Endothelial cell of umbilical vein (primary cell): Measurements from ENCODE around the gene RHD. TPM values are rescaled to one million over a fixed set of nuclear protein-coding genes. Genes with fewer than 3 reads are reported as not detected.
"Not testable (repeated sequence)": the region's sequence is repeated elsewhere in the genome, so short reads cannot be mapped to it uniquely, and the experiment has no call there.

Experiments
- BruUV-seq: library from RNA; stranded (reverse); fragments of 400-500 nt; replicated peaks from 2 replicates; lab custom pipeline; 2021; lab: Mats Ljungman, UMichigan
- CTCF ChIA-PET: fragments of 300-600, 350-600 bp; sonication (Branson Sonifier 250); formaldehyde crosslinking; loops from one replicate; lab custom pipeline; 2021; ENCODE audit warnings: antibody characterized with exemption, inconsistent platforms; lab: Charles Lee
- POLR2A ChIA-PET: fragments of 300-600, 350-600 bp; sonication (Branson Sonifier 250); formaldehyde crosslinking; loops from one replicate; lab custom pipeline; 2021; ENCODE audit warnings: antibody characterized with exemption, inconsistent platforms; lab: Charles Lee
- DNase-seq: peaks from one replicate; pipeline ENCODE4 v3.0.0-alpha.2; 2011; ENCODE audit warnings: low read depth, low spot score
- FAIRE-seq: peaks from 2 replicates; lab custom pipeline; 2011; peaks lifted over from hg19 to GRCh38; lab: Jason Lieb, UNC
- H2AFZ ChIP-seq: 2 replicates; pipeline ENCODE4 v1.6.0; 2012; ENCODE audit warnings: low read depth, low read length, control low read depth, inconsistent platforms
- H3K27ac ChIP-seq: 2 replicates; pipeline ENCODE4 v1.5.1; 2011; ENCODE audit warnings: low read depth, mild to moderate bottlenecking, control low read depth, low read length, moderate library complexity; ENCODE audit not compliant: insufficient read depth
- H3K27me3 ChIP-seq, 2 experiments: 2 replicates each; pipeline versions ENCODE4 v1.6.0 to v1.6.1; 2011; ENCODE audit warnings: low read length in 2 of 2, mixed read lengths in 1 of 2; ENCODE audit not compliant: control insufficient read depth in 2 of 2, insufficient read depth in 2 of 2
- H3K36me3 ChIP-seq, 2 experiments: 2 replicates in 1 of 2; 3 replicates in 1 of 2; pipeline ENCODE4 v1.5.1; 2011; ENCODE audit warnings: low read length in 2 of 2, mild to moderate bottlenecking in 1 of 2, moderate library complexity in 1 of 2; ENCODE audit not compliant: control insufficient read depth in 2 of 2, insufficient read depth in 2 of 2; ENCODE audit errors: extremely low read depth in 1 of 2
- H3K4me1 ChIP-seq: 3 replicates; pipeline ENCODE4 v1.5.1; 2011; ENCODE audit warnings: mild to moderate bottlenecking, low read length; ENCODE audit not compliant: control insufficient read depth, insufficient read depth; ENCODE audit errors: extremely low read depth
- H3K4me2 ChIP-seq: 2 replicates; pipeline ENCODE4 v1.6.1; 2011; ENCODE audit warnings: low read length, control low read depth, mixed read lengths; ENCODE audit not compliant: insufficient read depth
- H3K4me3 ChIP-seq, 3 experiments: fragments of 200-600 bp in 1 of 3; sonication (generic), shearing (Covaris generic) in 1 of 3; replicated peaks in 1 of 3; 2 replicates each; pipeline ENCODE4 v1.5.1; 2011 to 2016; ENCODE audit warnings: control low read depth in 3 of 3, low read length in 3 of 3, mild to moderate bottlenecking in 2 of 3, inconsistent platforms in 1 of 3, low read depth in 1 of 3, moderate library complexity in 1 of 3; ENCODE audit not compliant: insufficient read depth in 1 of 3
- H3K79me2 ChIP-seq: 2 replicates; pipeline ENCODE4 v1.6.0; 2012; ENCODE audit warnings: low read length, inconsistent platforms; ENCODE audit not compliant: control insufficient read depth, insufficient read depth
- H3K9ac ChIP-seq: replicated peaks from 2 replicates; pipeline ENCODE3; 2011; ENCODE audit warnings: low read length, control low read depth; ENCODE audit not compliant: insufficient read depth; ENCODE audit errors: extremely low read depth
- H3K9me1 ChIP-seq: replicated peaks from 3 replicates; pipeline ENCODE4 v1.6.0; 2011; ENCODE audit warnings: mild to moderate bottlenecking, low read length; ENCODE audit not compliant: control insufficient read depth, insufficient read depth; ENCODE audit errors: extremely low read depth
- H3K9me3 ChIP-seq: replicated peaks from 2 replicates; pipeline ENCODE4 v1.5.1; 2012; ENCODE audit warnings: low read length, inconsistent platforms; ENCODE audit not compliant: control insufficient read depth, insufficient read depth
- H4K20me1 ChIP-seq: replicated peaks from 2 replicates; pipeline ENCODE3; 2011; ENCODE audit warnings: mild to moderate bottlenecking, low read length; ENCODE audit not compliant: control insufficient read depth, insufficient read depth; ENCODE audit errors: extremely low read depth
- dilution Hi-C: fragments of 300-500 bp; cut with MboI; formaldehyde crosslinking; loops from one replicate; pipeline ENCODE4 v1.15.0; 2019; ENCODE audit warnings: low sequenced_read_pairs; ENCODE audit not compliant: extremely low pct_ligation_motif_present
- intact Hi-C: fragments of 100-400 bp; cut with micrococcal nuclease; formaldehyde crosslinking; loops from one replicate; pipeline ENCODE4 v1.10.0; 2022
- polyA plus RNA-seq, 4 experiments: library from polyadenylated mRNA; depleted of rRNA in 3 of 4; stranded (reverse) in 3 of 4; unstranded in 1 of 4; fragments of >200 nt; gene quantifications; 2 replicates each; pipeline versions ENCODE4 v1.2.1 to v1.2.3, GENCODE V29; 2011 to 2012; ENCODE audit warnings: missing spikeins in 1 of 4
- total RNA-seq: library from RNA; stranded (reverse); gene quantifications from 2 replicates; pipeline ENCODE4 v1.2.3, GENCODE V29; 2021

Gene RHD
- total and polyA plus RNA-seq, 2 donors (not counting 3 experiments of a cell fraction or from before 2014, with no cell fraction given) = not detected

DNA sequence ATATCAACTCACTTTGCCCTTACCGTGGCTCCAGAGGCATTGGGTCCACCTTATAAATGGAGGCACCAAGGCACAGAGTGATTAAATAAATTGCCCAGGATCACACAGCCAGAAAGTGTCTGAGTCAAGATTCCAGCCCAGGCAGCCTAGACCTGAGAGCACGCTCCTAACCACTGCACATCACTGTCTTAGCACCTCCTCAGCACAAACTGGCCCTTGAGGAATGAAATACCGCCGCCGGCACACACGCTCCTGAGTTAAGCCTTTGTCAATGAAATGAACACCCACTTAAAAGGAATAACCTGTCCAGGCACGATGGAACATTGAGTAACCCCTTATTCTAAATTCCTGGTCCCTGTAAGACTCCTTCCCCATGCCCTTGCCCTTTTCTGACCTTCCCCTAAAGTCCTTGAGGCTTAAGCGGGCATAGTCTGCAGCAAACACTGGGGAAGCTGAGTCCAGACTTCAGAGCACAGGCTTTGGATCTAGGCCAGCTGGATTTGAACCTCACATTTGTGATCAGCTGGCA is 16.3 kb downstream of the RHD start:
- H3K27ac ChIP-seq, H4K20me1 ChIP-seq, H3K9ac ChIP-seq, H3K9me3 ChIP-seq, BruUV-seq, H2AFZ ChIP-seq, H3K79me2 ChIP-seq, H3K9me1 ChIP-seq, H3K4me2 ChIP-seq, H3K4me3 ChIP-seq, H3K36me3 ChIP-seq, CTCF ChIA-PET, FAIRE-seq, POLR2A ChIA-PET, DNase-seq, H3K27me3 ChIP-seq, dilution Hi-C loops, H3K4me1 ChIP-seq: not testable (repeated sequence)
- intact Hi-C loops = loop anchor here (5.0 kb wide), 1 partner anchor 114 kb away; no protein-coding TSS in a partner anchor

DNA sequence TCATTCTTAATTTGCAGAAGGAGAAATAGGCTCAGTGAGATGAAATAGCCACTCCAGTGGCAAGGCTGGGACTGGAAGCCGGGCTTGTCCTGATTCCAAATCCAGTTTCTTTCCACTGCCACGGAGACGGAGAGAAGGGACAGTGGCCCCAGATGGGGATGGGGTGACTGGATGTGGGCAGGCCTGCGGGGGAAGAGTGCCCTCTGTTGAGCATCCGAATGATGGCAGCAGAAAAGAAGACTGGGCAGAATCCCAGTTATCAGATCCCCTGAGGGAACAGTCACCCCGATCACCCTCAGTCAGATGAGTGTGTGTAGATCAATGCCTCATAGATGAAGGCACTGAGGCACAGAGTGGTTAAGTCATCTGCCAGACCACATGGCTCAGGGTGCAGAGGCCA is 17.7 kb downstream of the RHD start:
- DNase-seq, H3K4me1 ChIP-seq, H3K9ac ChIP-seq, H3K9me3 ChIP-seq, dilution Hi-C loops, H2AFZ ChIP-seq, H3K36me3 ChIP-seq, H3K27ac ChIP-seq, H3K9me1 ChIP-seq, H3K4me2 ChIP-seq, POLR2A ChIA-PET, CTCF ChIA-PET, H3K4me3 ChIP-seq, H3K79me2 ChIP-seq, H4K20me1 ChIP-seq, BruUV-seq, H3K27me3 ChIP-seq, intact Hi-C loops: not testable (repeated sequence)
- FAIRE-seq = peak; percentile 77

DNA sequence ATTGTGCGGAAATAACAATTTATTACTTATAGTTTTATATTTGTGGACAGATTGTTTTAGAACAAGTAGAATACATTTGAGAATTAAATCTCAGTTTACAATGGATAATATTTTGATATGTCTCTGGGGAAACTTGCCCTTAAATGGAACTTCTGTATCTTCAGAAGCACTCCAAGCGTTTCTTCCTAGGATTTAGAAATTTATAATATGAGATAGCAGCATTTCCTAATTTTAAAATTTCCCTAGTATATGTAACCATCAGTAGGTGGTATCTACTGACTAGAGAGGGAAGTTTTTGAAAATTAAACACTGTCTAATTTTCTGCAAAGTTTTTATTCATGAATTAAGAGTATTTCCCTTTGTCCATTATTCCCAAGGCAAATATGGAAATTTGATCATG is 21.1 kb downstream of the RHD start:
- BruUV-seq, H3K27me3 ChIP-seq, H3K79me2 ChIP-seq, H4K20me1 ChIP-seq, H3K9me3 ChIP-seq, H3K4me2 ChIP-seq, intact Hi-C loops, POLR2A ChIA-PET, H3K27ac ChIP-seq, H3K9me1 ChIP-seq, H3K9ac ChIP-seq, DNase-seq, H3K4me1 ChIP-seq, H3K36me3 ChIP-seq, CTCF ChIA-PET, FAIRE-seq, H3K4me3 ChIP-seq, H2AFZ ChIP-seq, dilution Hi-C loops: not testable (repeated sequence)

DNA sequence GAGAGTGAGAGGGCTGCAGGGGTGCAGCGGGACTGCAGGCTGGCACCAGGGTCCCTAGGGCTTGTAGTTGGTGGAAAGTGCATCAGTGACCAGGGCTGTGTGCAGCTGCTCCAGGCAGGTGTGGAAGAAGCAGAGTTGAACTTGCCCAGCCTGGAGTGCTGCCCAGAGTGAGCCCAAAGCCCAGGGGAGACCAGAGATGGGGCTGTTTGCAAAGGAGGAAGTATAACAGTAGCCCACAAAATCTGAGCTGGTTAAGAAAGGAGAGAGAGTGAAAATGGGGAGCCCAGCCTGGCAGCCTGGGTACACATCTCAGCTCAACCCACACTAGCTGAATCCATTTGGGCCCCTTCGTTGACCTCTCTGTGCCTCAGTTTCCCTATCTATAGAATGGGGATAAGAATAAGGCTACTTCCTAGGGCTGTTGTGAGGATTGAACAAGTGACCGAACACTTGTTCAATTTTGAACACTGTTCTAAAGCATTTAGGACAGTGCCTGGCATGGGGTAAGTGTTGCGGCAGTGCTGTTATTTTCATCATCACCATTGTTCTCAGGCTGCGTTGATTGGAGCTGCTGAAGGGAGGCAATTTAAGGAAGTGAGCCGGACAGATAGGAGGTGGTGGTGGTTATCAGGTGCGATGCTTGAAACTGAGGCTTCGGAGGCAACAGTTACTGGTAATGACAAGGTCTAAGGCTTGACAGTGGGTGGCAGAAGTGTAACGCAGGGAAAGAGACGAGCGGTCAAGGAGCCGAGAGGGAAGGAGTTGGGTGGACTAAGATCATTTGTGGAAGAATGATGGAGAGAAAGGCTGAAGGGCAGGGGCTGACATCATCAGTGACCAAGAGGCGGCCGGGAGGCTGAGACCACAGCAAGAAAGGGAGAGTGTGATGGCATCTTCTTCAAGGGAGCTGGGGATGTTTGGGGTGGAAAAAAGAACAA is 22.8 kb downstream of the RHD start:
- H3K9ac ChIP-seq, BruUV-seq, POLR2A ChIA-PET, dilution Hi-C loops, H3K36me3 ChIP-seq, H3K27me3 ChIP-seq, H3K27ac ChIP-seq, H3K9me3 ChIP-seq, FAIRE-seq, CTCF ChIA-PET, H4K20me1 ChIP-seq, DNase-seq, intact Hi-C loops, H3K4me1 ChIP-seq, H3K4me2 ChIP-seq, H2AFZ ChIP-seq, H3K9me1 ChIP-seq, H3K79me2 ChIP-seq, H3K4me3 ChIP-seq: not testable (repeated sequence)
